ENCODE measurements around the gene SAMSN1. TPM values are rescaled to one million over a fixed set of nuclear protein-coding genes. Genes with fewer than 3 reads are reported as not detected.

Gene SAMSN1
- total and polyA plus RNA-seq, 12 donors = 0.28 to 12.8 (median 1.6) TPM

GRCh38 chr21:14453339-14454015 is 92.6 kb downstream of the SAMSN1 start:
- no peak for TF ChIP-seq CTCF (IDR thresholded peaks at IDR 0.05)
- no peak overlapping the region for H3K4me3 ChIP-seq
- H3K4me1 ChIP-seq = no peaks in the 10 kb centered on the region
- 54 to 60% methylated on average over 4 of the region's 4 CpGs for WGBS, 2 donors
- intact Hi-C loops (cut with DNase I) = no loop called here
- H3K27me3 ChIP-seq = no peaks in the 10 kb centered on the region
- H3K9me3 ChIP-seq = no peaks in the 10 kb centered on the region
- no peaks in the 10 kb centered on the region for H3K36me3 ChIP-seq
- H3K27ac ChIP-seq = no peak overlapping the region
- no peak for DNase-seq
- peak in 1 of 8 donors; percentile 70 for ATAC-seq

- WGBS, 2 donors = 76 to 77% methylated on average over 7 of the region's 7 CpGs
- Histone ChIP-seq H3K9me3 (no peaks in the 10 kb centered on the region), H3K4me3 (no peak overlapping the region), H3K4me1 (no peaks in the 10 kb centered on the region), H3K36me3 (no peaks in the 10 kb centered on the region), H3K27ac (no peak overlapping the region), H3K27me3 (no peaks in the 10 kb centered on the region)
- no peak for DNase-seq
- no peak for ATAC-seq
- intact Hi-C loops (cut with DNase I) = no loop called here
- no peak for TF ChIP-seq CTCF (IDR thresholded peaks at IDR 0.05)
Observed at GRCh38 chr21:14452727-14453241, 93.3 kb downstream of the SAMSN1 start.

- no peak for TF ChIP-seq CTCF (IDR thresholded peaks at IDR 0.05)
- intact Hi-C loops (cut with DNase I) = no loop called here
- no peak for ATAC-seq
Observed at GRCh38 chr21:14452031-14452726, 93.9 kb downstream of the SAMSN1 start.

DNA sequence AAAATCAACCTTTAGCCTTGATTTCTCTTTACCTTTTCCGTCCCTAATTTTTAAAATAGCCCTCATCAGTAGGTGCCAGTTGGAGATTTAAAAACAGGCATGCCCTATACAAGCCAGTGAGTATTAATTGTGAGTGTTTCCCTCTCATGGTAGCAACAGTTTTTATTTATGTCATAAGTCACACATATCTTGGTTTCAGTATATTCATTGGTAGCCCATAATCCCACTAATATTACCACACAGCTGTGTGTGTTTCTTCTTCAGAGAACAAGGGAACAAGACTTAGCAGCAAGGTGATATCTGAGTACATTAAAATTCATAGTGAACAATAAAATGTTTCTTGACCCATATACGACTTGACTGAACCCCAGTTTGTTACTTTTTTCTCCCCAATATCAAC is 94.6 kb downstream of the SAMSN1 start:
- ATAC-seq (no peak), DNase-seq (no peak)
- Histone ChIP-seq H3K36me3 (no peaks in the 10 kb centered on the region), H3K9me3 (no peaks in the 10 kb centered on the region), H3K27ac (no peak overlapping the region), H3K4me3 (no peak overlapping the region), H3K4me1 (no peaks in the 10 kb centered on the region), H3K27me3 (no peaks in the 10 kb centered on the region)
- WGBS, 2 donors = 71 to 74% methylated on average over 2 of the region's 2 CpGs
- intact Hi-C loops (cut with DNase I) = no loop called here
- TF ChIP-seq CTCF (IDR thresholded peaks at IDR 0.05) = no peak

More at GRCh38 chr21:14452031-14452726, 93.9 kb downstream of the SAMSN1 start:
- Histone ChIP-seq H3K4me3 (no peak overlapping the region), H3K4me1 (no peaks in the 10 kb centered on the region), H3K9me3 (no peaks in the 10 kb centered on the region), H3K36me3 (no peaks in the 10 kb centered on the region), H3K27me3 (no peaks in the 10 kb centered on the region), H3K27ac (no peak overlapping the region)
- DNase-seq = no peak
- 64 to 69% methylated on average over 7 of the region's 7 CpGs for WGBS, 2 donors

All from heart right ventricle (tissue), 16 donors.